Measurements from ENCODE around the gene CCNY. TPM values are rescaled to one million over a fixed set of nuclear protein-coding genes. Genes with fewer than 3 reads are reported as not detected.
A peak's percentile ranks its signal among the peaks of the same experiment; 100 is the strongest.

Gene CCNY
- polyA plus RNA-seq, 2 donors, result 15.1 TPM

DNA sequence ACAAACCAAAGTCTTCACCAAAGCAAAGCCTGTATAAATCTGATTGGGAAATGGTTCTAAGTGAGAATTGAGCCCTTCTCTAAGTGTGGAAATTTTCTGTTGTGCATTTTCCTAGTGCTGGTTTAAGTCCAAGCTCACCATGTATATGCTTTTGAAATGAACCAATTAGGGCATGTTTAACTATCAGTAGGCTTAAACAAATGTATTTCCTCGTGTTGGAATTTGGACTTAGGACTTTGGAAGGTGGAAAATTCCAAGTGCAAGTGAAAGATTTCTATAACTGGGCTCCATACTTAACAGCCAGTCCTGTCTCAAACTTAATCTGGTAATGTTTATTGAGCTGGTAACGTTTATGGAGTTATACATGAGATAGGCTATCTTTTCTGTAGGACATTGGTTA lies 28.5 kb downstream of the CCNY start:
- no peak overlapping the region for H3K4me3 ChIP-seq (ENCODE audit: low read depth in 1 of 2, low read length in 2 of 2)
- no peaks in the 10 kb centered on the region for H3K9me3 ChIP-seq (ENCODE audit: control insufficient read depth in 2 of 2, insufficient read depth in 1 of 2, low read depth in 1 of 2, low read length in 1 of 2)
- H3K4me1 ChIP-seq (ENCODE audit: control insufficient read depth in 2 of 2, insufficient read depth in 2 of 2, low read length in 1 of 2), result peaks cover 0 to 6% of the 10 kb centered on the region in 2 donors
- H3K36me3 ChIP-seq (ENCODE audit: control insufficient read depth in 2 of 2, insufficient read depth in 2 of 2, low read length in 1 of 2), result no peaks in the 10 kb centered on the region
- H3K27ac ChIP-seq (ENCODE audit: low read depth in 2 of 2, low read length in 1 of 2), result no peak overlapping the region
- WGBS, 2 donors, result 34 to 49% methylated on average over 2 of the region's 2 CpGs
- no peaks in the 10 kb centered on the region for H3K27me3 ChIP-seq (ENCODE audit: control insufficient read depth in 1 of 2, insufficient read depth in 2 of 2, low read length in 2 of 2)

DNA sequence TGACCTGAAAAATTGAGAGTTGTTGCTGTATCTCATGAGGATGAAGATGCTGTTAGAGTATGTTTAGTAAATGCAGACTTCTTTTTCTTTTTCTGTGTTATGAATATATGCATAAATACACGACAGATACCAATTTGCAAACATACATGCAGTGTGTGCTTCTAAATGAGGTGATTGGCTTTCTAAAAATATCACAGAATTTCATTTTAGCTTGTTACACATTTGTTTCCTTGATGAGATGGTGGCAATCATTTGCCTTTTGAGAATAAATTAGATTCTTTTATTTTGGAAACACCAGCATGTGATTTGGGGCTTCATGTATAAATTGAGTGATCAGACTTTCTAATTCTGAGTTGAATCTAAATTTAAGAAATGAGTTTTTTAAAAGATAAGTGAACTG lies 29.7 kb downstream of the CCNY start:
- H3K36me3 ChIP-seq (ENCODE audit: control insufficient read depth in 2 of 2, insufficient read depth in 2 of 2, low read length in 1 of 2), result no peaks in the 10 kb centered on the region
- no peaks in the 10 kb centered on the region for H3K27me3 ChIP-seq (ENCODE audit: control insufficient read depth in 1 of 2, insufficient read depth in 2 of 2, low read length in 2 of 2)
- H3K9me3 ChIP-seq (ENCODE audit: control insufficient read depth in 2 of 2, insufficient read depth in 1 of 2, low read depth in 1 of 2, low read length in 1 of 2), result no peaks in the 10 kb centered on the region
- no peak overlapping the region for H3K4me3 ChIP-seq (ENCODE audit: low read depth in 1 of 2, low read length in 2 of 2)
- 88 to 94% methylated on average over 1 of the region's 1 CpG for WGBS, 2 donors
- H3K4me1 ChIP-seq (ENCODE audit: control insufficient read depth in 2 of 2, insufficient read depth in 2 of 2, low read length in 1 of 2), result peaks cover 0 to 6% of the 10 kb centered on the region in 2 donors
- H3K27ac ChIP-seq (ENCODE audit: low read depth in 2 of 2, low read length in 1 of 2), result no peak overlapping the region

DNA sequence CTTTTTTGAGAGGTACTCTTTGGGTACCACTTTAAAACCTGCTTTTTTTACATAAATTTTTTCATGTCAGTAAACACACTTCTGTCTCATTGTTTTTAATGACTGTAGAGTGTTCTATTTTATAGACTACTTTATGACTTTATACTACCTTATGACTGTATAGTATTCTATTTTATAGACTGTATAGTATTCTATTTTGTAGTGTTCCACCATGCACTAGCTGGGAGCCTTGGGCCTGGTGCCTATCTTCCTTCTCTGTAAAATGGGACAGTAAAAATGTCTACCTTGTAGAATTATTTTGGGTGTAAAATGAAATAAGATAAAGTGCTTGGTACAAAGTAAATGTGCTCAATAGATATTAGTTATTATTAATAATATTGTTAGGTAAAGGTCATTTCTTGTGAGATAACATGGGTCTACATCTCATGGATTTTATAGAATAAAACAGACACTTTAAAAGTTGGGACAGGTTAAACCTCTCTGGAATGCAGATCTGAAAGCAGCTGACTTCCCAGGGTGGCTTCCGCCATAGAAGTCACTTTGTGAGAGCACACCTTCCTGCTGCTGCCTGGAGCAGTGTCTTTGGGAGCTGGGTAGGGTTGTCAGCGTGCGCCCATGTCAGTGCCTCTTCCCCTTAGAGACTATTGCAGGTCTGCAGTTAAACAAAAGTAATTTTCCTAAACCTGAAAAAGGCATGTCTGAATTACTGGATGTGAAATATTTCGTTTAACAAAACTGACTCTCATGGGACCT lies 31.0 kb downstream of the CCNY start:
- 91 to 92% methylated on average over 4 of the region's 4 CpGs for WGBS, 2 donors
- Histone ChIP-seq H3K9me3 (ENCODE audit: control insufficient read depth in 2 of 2, insufficient read depth in 1 of 2, low read depth in 1 of 2, low read length in 1 of 2) (no peaks in the 10 kb centered on the region), H3K27ac (ENCODE audit: low read depth in 2 of 2, low read length in 1 of 2) (no peak overlapping the region), H3K27me3 (ENCODE audit: control insufficient read depth in 1 of 2, insufficient read depth in 2 of 2, low read length in 2 of 2) (no peaks in the 10 kb centered on the region), H3K36me3 (ENCODE audit: control insufficient read depth in 2 of 2, insufficient read depth in 2 of 2, low read length in 1 of 2) (no peaks in the 10 kb centered on the region), H3K4me3 (ENCODE audit: low read depth in 1 of 2, low read length in 2 of 2) (no peak overlapping the region), H3K4me1 (ENCODE audit: control insufficient read depth in 2 of 2, insufficient read depth in 2 of 2, low read length in 1 of 2) (peaks cover 3 to 10% of the 10 kb centered on the region in 2 donors)

DNA sequence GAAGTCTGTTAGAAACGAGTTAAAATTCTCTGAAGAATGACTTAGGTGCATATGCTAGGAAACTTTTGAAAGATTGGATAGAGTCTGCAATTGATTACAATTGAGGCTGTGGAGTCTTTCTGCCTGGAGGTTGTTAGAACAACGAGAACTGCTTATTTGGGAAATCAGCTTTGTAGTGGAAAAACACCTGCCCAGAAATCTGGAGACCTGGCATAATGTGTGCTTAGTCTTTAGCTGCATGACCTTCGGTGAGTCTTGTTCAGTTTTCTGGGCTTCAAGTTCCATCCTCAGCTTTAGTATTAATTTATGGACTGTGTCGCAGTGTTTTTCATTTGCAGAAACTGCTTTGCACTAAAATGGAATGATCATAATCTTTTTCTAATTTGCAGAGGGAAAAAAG lies 31.7 kb downstream of the CCNY start:
- Histone ChIP-seq H3K9me3 (ENCODE audit: control insufficient read depth in 2 of 2, insufficient read depth in 1 of 2, low read depth in 1 of 2, low read length in 1 of 2) (no peaks in the 10 kb centered on the region), H3K27ac (ENCODE audit: low read depth in 2 of 2, low read length in 1 of 2) (no peak overlapping the region), H3K4me1 (ENCODE audit: control insufficient read depth in 2 of 2, insufficient read depth in 2 of 2, low read length in 1 of 2) (peaks cover 3 to 10% of the 10 kb centered on the region in 2 donors), H3K4me3 (ENCODE audit: low read depth in 1 of 2, low read length in 2 of 2) (no peak overlapping the region), H3K27me3 (ENCODE audit: control insufficient read depth in 1 of 2, insufficient read depth in 2 of 2, low read length in 2 of 2) (no peaks in the 10 kb centered on the region), H3K36me3 (ENCODE audit: control insufficient read depth in 2 of 2, insufficient read depth in 2 of 2, low read length in 1 of 2) (no peaks in the 10 kb centered on the region)
- 72 to 80% methylated on average over 4 of the region's 4 CpGs for WGBS, 2 donors

- peak overlapping the region in 1 of 2 donors; percentile 8 for H3K27ac ChIP-seq (ENCODE audit: low read depth in 2 of 2, low read length in 1 of 2)
- no peaks in the 10 kb centered on the region for H3K9me3 ChIP-seq (ENCODE audit: control insufficient read depth in 2 of 2, insufficient read depth in 1 of 2, low read depth in 1 of 2, low read length in 1 of 2)
- peaks cover 3 to 13% of the 10 kb centered on the region in 2 donors for H3K4me1 ChIP-seq (ENCODE audit: control insufficient read depth in 2 of 2, insufficient read depth in 2 of 2, low read length in 1 of 2)
- no peaks in the 10 kb centered on the region for H3K36me3 ChIP-seq (ENCODE audit: control insufficient read depth in 2 of 2, insufficient read depth in 2 of 2, low read length in 1 of 2)
- no peak overlapping the region for H3K4me3 ChIP-seq (ENCODE audit: low read depth in 1 of 2, low read length in 2 of 2)
- 86 to 89% methylated on average over 11 of the region's 11 CpGs for WGBS, 2 donors
- H3K27me3 ChIP-seq (ENCODE audit: control insufficient read depth in 1 of 2, insufficient read depth in 2 of 2, low read length in 2 of 2), result no peaks in the 10 kb centered on the region
These were observed 32.3 kb downstream of the CCNY start for GRCh38 chr10:35368485-35369048.

DNA sequence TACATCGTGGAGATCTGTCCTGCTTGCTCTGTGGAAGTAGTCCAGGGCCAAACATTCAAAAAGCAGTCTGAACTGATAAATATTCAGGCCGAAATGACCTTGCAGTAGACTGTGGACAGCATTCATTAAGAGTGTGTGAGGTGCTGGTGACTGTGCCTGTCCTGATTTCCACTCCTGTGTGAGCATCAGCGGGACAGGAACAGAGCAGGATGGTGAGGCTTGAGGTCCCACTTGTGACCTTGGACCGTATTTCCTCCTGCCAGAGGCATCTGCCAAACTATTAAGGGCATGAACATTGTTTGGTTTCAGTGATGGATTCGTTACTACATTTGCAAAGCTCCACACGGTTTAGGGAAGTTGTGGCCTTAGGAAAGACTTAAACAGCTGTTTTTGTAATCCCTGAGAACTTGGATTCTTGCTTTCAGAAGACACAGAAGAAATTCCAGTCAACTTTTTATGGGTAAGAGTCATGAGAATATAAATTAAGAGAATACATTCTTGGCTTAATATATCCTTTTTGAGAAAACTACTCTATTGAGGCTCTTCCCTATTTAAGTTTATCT lies 32.8 kb downstream of the CCNY start:
- Histone ChIP-seq H3K36me3 (ENCODE audit: control insufficient read depth in 2 of 2, insufficient read depth in 2 of 2, low read length in 1 of 2) (no peaks in the 10 kb centered on the region), H3K27ac (ENCODE audit: low read depth in 2 of 2, low read length in 1 of 2) (peak overlapping the region in 1 of 2 donors; percentile 8), H3K4me1 (ENCODE audit: control insufficient read depth in 2 of 2, insufficient read depth in 2 of 2, low read length in 1 of 2) (peaks cover 3 to 13% of the 10 kb centered on the region in 2 donors), H3K4me3 (ENCODE audit: low read depth in 1 of 2, low read length in 2 of 2) (no peak overlapping the region), H3K9me3 (ENCODE audit: control insufficient read depth in 2 of 2, insufficient read depth in 1 of 2, low read depth in 1 of 2, low read length in 1 of 2) (no peaks in the 10 kb centered on the region), H3K27me3 (ENCODE audit: control insufficient read depth in 1 of 2, insufficient read depth in 2 of 2, low read length in 2 of 2) (no peaks in the 10 kb centered on the region)
- WGBS, 2 donors, result 33 to 40% methylated on average over 6 of the region's 6 CpGs

GRCh38 chr10:35371731-35372130 lies 35.4 kb downstream of the CCNY start:
- Histone ChIP-seq H3K4me3 (ENCODE audit: low read depth in 1 of 2, low read length in 2 of 2) (no peak overlapping the region), H3K9me3 (ENCODE audit: control insufficient read depth in 2 of 2, insufficient read depth in 1 of 2, low read depth in 1 of 2, low read length in 1 of 2) (no peaks in the 10 kb centered on the region), H3K27ac (ENCODE audit: low read depth in 2 of 2, low read length in 1 of 2) (peak overlapping the region; percentile 29 to 83), H3K4me1 (ENCODE audit: control insufficient read depth in 2 of 2, insufficient read depth in 2 of 2, low read length in 1 of 2) (peaks cover 3 to 13% of the 10 kb centered on the region in 2 donors), H3K27me3 (ENCODE audit: control insufficient read depth in 1 of 2, insufficient read depth in 2 of 2, low read length in 2 of 2) (no peaks in the 10 kb centered on the region), H3K36me3 (ENCODE audit: control insufficient read depth in 2 of 2, insufficient read depth in 2 of 2, low read length in 1 of 2) (no peaks in the 10 kb centered on the region)
- 87 to 89% methylated on average over 3 of the region's 3 CpGs for WGBS, 2 donors

GRCh38 chr10:35372329-35372728 lies 36.0 kb downstream of the CCNY start:
- H3K36me3 ChIP-seq (ENCODE audit: control insufficient read depth in 2 of 2, insufficient read depth in 2 of 2, low read length in 1 of 2), result no peaks in the 10 kb centered on the region
- no peaks in the 10 kb centered on the region for H3K9me3 ChIP-seq (ENCODE audit: control insufficient read depth in 2 of 2, insufficient read depth in 1 of 2, low read depth in 1 of 2, low read length in 1 of 2)
- 39 to 52% methylated on average over 5 of the region's 5 CpGs for WGBS, 2 donors
- H3K27me3 ChIP-seq (ENCODE audit: control insufficient read depth in 1 of 2, insufficient read depth in 2 of 2, low read length in 2 of 2), result no peaks in the 10 kb centered on the region
- H3K4me3 ChIP-seq (ENCODE audit: low read depth in 1 of 2, low read length in 2 of 2), result no peak overlapping the region
- H3K4me1 ChIP-seq (ENCODE audit: control insufficient read depth in 2 of 2, insufficient read depth in 2 of 2, low read length in 1 of 2), result peaks cover 3 to 13% of the 10 kb centered on the region in 2 donors
- peak overlapping the region; percentile 79 to 83 for H3K27ac ChIP-seq (ENCODE audit: low read depth in 2 of 2, low read length in 1 of 2)

DNA sequence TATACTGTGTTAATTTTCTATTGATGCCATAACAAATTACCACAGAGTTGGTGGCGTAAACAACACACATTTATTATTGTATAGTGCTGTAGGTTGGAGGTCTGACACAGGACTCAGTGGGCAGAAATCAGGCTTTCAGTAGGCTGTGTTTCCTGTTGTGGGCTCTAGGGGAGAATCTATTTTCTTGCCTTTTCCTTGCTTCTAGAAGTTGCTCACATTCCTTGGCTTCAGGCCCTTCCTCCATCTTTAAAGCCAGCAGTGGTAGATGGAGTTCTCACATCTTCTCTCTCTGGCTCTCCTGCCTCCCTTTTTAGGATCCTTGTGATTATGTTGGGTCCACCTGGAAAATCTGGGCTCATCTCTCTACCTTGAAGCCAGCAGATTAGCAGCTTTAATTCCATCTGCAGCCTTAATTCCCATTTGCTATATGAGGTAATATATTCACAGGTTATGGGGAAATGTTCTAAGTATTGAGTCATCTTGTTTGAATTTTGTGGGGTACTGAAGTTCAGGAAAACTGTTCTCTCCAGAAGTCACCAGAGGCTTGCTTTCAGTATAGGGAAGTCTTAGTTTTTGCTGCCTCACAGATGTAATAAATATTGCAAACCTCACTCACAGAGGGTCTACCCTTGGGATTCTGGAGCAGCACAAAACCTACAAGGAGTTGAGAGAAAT lies 38.9 kb downstream of the CCNY start:
- no peaks in the 10 kb centered on the region for H3K36me3 ChIP-seq (ENCODE audit: control insufficient read depth in 2 of 2, insufficient read depth in 2 of 2, low read length in 1 of 2)
- peak overlapping the region in 1 of 2 donors; percentile 3 for H3K27ac ChIP-seq (ENCODE audit: low read depth in 2 of 2, low read length in 1 of 2)
- H3K27me3 ChIP-seq (ENCODE audit: control insufficient read depth in 1 of 2, insufficient read depth in 2 of 2, low read length in 2 of 2), result no peaks in the 10 kb centered on the region
- H3K4me1 ChIP-seq (ENCODE audit: control insufficient read depth in 2 of 2, insufficient read depth in 2 of 2, low read length in 1 of 2), result peaks cover 8 to 9% of the 10 kb centered on the region in 2 donors
- WGBS, 2 donors, result 96 to 100% methylated on average over 1 of the region's 1 CpG
- H3K4me3 ChIP-seq (ENCODE audit: low read depth in 1 of 2, low read length in 2 of 2), result no peak overlapping the region
- no peaks in the 10 kb centered on the region for H3K9me3 ChIP-seq (ENCODE audit: control insufficient read depth in 2 of 2, insufficient read depth in 1 of 2, low read depth in 1 of 2, low read length in 1 of 2)
